AG09319 (cell line): ENCODE data around the gene BCAS3.

ENCODE experiments used
- DNase-seq: peaks from one replicate; pipeline ENCODE4 v3.0.0-alpha.2; 2010; ENCODE audit warnings: low read depth; ENCODE audit errors: extremely low read depth
- CTCF ChIP-seq: IDR thresholded peaks from 2 replicates; pipeline ENCODE4 v1.5.1; 2011; ENCODE audit warnings: low read depth, mild to moderate bottlenecking, inconsistent platforms, low read length, moderate library complexity

The BCAS3 gene

GRCh38 chr17:61129267-61130254 is 451.9 kb downstream of the BCAS3 start:
- no peak for DNase-seq
- no peak for TF ChIP-seq CTCF

GRCh38 chr17:61130330-61130729 is 452.7 kb downstream of the BCAS3 start:
- no peak for TF ChIP-seq CTCF
- no peak for DNase-seq

- no peak for TF ChIP-seq CTCF
- DNase-seq: no peak
Measured at GRCh38 chr17:61131585-61131984, 453.9 kb downstream of the BCAS3 start.

GRCh38 chr17:61132524-61132923 is 454.9 kb downstream of the BCAS3 start:
- no peak for TF ChIP-seq CTCF
- no peak for DNase-seq

GRCh38 chr17:61133853-61134252 is 456.2 kb downstream of the BCAS3 start:
- no peak for TF ChIP-seq CTCF
- no peak for DNase-seq

- no peak for DNase-seq
- no peak for TF ChIP-seq CTCF
Measured at GRCh38 chr17:61134551-61135235, 457.0 kb downstream of the BCAS3 start.

- DNase-seq: no peak
- no peak for TF ChIP-seq CTCF
Measured at GRCh38 chr17:61135782-61136181, 458.1 kb downstream of the BCAS3 start.
